Right renal pelvis (tissue), 4 donors: ENCODE data around the gene BMX. TPM values are rescaled to one million over a fixed set of nuclear protein-coding genes. Genes with fewer than 3 reads are reported as not detected.

Experiments used
- DNase-seq, 4 donors: peaks; one replicate each; pipeline ENCODE4 v3.0.0-alpha.2; 2013; ENCODE audit warnings: low read depth in 4 of 4, low spot score in 3 of 4, missing footprints in 1 of 4
- polyA plus RNA-seq, 4 donors: library from polyadenylated mRNA; unstranded; fragments of 120-200 nt; gene quantifications; one replicate each; pipeline ENCODE4 v1.2.1, GENCODE V29; 2013; ENCODE audit not compliant: insufficient read length in 4 of 4

Gene BMX
- under 1 TPM; 0.30 to 0.67 (median 0.57) TPM for polyA plus RNA-seq

GRCh38 chrX:15500497-15500966 lies at the start of gene BMX:
BMX (plus strand) TSS chrX:15500807; CDS start chrX:15508354, 7,547 bp downstream.
- no peak for DNase-seq

GRCh38 chrX:15451913-15452312 lies 48.7 kb upstream of the BMX start:
- DNase-seq = no peak

- no peak for DNase-seq
Observed at GRCh38 chrX:15464704-15465103, 35.9 kb upstream of the BMX start.

DNA sequence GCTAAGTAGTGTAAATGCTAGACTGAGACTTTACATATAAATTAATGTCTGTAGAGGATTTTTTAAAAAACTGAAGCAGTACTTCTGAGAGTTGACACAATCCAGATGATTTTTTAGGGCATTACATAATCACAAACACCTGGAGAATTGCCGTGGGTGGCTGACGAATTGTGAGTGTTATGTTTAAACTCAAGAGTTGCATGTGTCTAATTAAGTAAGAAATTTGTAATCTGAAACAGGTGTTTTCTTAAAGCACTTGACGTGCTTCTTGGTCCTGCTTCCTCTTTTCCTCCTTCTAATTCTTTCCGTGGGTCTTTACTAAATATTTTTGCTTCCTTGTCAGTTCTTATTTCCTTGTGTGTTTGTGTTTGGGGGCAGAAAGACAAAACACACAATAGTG lies 35.3 kb upstream of the BMX start:
- DNase-seq = no peak

DNA sequence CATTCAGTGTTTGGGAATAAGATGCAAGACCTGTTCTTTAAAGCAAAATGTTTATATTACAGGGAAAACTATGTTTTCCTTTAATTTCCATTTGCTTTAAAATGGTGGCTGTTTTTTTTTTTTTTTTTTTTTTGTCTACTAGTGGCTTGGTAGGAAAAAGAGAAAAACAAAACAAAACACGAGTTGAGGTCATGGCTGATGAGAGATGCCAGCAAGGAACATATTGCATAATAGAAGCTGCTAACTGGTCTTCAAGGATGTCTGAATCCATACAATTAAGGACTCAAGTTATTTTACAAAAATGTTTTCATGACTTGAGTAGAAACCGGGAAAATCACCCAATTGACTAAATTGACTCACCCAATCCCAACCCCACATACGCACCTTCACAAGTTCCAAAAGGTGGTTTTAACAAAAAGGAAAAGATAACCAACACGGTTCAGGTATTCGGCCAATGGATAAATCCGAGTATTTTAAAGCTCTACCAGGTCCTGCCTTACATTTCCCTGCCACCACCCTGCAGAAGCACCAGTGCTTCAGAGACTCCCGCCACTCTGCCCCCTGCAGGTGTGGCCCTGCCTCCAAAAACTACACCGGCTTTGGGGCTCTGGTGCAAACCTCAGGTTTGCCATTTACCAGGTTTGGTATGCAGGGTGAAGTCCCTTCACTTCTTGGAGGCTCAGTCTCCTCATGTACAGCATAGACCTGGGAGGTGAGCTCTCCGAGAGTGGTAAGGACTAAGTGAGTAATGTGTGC lies 34.5 kb upstream of the BMX start:
- DNase-seq = no peak

GRCh38 chrX:15468036-15468435 lies 32.6 kb upstream of the BMX start:
- peak in 1 of 4 donors; percentile 18 for DNase-seq

GRCh38 chrX:15469613-15470012 lies 31.0 kb upstream of the BMX start:
- no peak for DNase-seq

DNA sequence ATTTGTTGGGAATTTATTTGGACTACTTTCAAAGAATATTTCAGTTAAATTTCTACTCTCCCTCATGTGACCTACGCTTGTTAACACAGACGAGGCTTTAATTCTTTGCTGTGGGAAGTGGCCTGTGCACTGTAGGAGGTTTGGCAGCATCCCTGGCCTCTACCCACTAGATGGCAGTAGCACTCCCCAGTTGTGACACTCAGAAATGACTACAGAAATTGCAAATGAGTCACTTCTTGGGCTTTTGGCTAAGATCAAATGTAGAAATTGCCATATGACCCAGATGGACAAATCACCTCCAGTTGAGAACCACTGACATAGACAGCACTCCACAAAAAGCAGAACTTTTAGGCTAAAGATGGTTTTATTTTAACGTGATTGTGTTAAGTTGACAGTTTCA lies 29.6 kb upstream of the BMX start:
- peak in 1 of 4 donors; percentile 8 for DNase-seq

DNA sequence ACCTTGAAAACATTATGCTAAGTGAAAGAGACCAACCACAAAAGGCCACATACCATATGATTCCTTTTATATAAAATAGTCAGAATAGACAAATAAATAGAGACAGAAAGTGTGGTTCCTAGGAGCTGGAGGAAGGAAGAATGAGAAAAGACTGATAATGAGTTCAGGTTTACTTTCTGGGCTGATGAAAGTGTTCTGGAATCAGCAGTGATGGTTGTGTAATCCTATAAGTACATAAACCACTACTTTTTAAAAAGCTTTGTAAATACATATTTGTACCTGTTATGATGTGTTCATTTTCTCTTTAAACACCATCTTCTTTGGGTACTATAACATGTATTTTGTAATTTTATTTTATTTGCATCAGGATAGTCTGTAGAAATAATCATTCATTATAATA lies 28.1 kb upstream of the BMX start:
- no peak for DNase-seq

- no peak for DNase-seq
Observed at GRCh38 chrX:15474028-15474427, 26.6 kb upstream of the BMX start.

GRCh38 chrX:15475021-15475420 lies 25.6 kb upstream of the BMX start:
- DNase-seq = no peak

DNA sequence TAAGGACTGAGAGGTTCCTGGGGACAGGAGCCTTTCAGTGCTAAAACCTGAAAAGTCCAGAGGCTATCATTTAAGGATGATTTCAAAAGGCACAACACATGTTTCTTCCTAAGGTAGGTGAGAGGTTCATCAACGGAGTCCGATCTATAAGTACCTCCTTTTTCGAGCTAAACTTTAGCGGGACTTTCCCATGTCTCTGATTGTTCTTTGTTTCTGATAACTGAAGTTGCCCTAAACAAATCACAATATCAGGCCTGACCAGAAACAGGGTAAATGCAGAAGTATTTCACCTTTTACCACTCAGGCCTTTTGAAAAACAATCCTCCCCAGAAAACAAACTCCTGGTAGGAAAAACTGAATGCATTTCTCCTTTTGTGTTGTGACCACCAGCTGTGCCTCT lies 25.1 kb upstream of the BMX start:
- DNase-seq = no peak

- DNase-seq = no peak
Observed at GRCh38 chrX:15483891-15484290, 16.7 kb upstream of the BMX start.

- no peak for DNase-seq
Observed at GRCh38 chrX:15492469-15492868, 8.1 kb upstream of the BMX start.

DNA sequence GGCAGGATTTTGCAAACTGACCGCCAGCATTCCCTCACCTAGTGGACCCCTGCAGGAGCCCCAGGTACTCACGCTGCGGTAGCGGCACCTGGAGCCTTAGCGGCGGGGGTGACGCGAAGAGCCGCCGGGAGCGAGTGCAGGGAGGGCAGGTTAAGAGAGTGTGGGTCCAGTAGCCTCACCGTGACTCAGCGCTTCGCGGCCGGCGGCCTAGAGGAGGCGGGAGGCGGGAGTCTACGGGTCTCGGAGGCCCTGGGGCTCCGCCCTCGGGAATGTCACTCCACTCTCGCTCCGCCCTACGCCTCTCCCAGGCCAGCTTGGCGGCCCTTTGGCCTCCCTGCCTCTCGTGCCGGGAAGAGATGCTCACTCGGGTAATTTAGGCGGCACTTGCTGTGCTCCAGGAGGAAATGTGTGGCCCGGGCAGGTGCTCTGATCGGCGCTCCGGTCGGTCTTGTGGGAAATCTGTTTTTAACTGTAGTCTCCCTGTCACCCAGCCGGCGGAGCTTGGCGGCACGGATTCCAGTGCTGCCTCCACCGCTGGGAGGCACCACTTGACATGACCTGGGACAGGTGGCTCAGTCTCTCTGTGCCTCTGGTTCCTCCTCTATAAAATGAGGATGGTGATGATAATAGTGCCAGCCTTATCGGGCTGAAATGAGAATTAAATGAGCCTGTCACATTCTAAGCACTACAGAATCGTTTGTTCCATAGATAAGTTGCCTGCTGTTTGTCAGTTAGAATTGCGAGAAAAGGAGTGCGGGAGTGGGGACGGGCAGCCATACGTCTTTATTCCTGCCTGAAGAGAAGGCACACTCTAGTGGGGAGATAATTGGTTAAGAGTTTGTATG lies 7.3 kb upstream of the BMX start, which contains the start of gene PIR:
Gene PIR, minus strand, starts transcription at position 216 of the 845 bp plus-strand sequence. CDS start 2,076 bp downstream, outside the sequence.
- peak; percentile 35 to 48 (median 44) for DNase-seq

- no peak for DNase-seq
Observed at GRCh38 chrX:15495801-15496200, 4.8 kb upstream of the BMX start.

DNA sequence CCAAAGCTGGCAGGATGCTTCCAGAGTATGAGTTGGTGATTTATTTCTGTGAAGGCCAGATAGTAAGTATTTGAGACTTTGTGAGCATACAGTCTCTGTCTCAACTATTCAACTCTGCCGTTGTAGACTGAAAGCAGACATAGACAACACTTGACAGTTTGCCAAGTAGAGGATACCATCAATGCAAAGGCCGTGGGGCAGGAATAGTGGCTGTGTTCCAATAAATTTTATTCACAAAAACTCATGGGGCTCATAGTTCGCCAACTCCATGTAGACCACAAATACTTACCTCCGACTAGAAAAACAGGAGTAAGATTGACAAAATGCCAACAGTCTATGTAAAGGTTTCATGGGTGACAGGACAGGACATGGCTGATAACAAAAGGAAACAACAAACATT lies 3.8 kb upstream of the BMX start:
- no peak for DNase-seq

DNA sequence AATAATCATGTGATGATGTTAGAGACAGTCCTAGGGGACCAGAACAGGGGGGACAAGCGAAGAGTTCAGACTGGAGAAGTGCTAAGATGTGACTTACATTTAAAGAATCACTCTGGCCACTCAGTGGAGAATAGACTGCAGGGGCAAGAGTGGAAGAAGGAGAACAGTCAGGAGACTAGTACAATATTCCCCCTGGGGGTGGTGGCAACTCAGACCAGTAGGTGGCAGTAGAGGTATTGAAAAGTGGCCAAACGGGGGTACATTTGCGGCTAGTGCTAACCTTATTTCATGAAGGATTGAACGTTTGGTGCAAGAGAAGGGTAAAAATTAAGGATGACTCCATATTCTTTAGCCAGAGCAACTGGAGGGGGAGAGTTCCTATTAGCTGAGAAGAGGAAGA lies 2.7 kb upstream of the BMX start:
- DNase-seq = peak in 1 of 4 donors; percentile 11

- no peak for DNase-seq
Observed at GRCh38 chrX:15498741-15499140, 1.9 kb upstream of the BMX start.

GRCh38 chrX:15499976-15500375 lies 631 bp upstream of the BMX start:
- no peak for DNase-seq

DNA sequence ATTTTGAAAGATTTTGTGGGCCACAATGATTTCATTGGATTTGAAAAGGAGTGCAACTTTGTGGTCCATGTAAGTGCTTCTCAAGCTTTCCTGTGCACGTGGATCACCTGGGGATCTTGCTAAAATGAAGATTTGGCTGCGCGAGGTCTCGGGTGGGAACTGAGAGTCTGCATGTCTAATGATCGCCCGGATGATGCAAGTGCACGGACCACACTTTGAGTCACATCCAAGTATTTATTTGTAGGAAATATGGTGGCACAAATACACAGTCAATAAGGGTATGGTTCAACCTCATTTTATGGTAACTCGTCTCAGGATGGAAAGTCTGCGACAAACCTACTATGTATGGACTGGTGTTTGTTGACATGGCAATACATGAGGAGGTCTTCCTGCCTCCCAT lies 899 bp downstream of the BMX start:
- no peak for DNase-seq

DNA sequence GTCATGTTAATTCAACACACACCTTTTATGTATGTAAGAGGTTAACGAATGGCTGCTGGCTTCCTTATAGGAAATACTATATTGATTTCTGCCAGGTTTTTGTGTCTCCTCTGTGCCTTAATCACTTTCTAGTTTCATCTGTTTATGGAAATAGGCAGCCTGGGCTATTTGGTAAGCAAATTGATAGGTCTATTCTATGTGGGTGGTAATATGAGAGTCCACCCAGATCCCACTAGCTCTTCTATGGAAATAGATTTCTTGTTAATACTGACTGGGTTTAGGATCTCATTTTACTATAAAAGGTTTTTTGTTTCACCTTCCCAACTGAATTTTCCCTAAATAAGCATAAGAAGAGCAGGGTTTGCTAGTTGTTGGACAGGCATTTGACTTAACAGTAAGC lies 4.1 kb downstream of the BMX start:
- no peak for DNase-seq
